ENCODE results near the gene KRTAP10-7. TPM values are rescaled to one million over a fixed set of nuclear protein-coding genes. Genes with fewer than 3 reads are reported as not detected.
"Not testable (repeated sequence)": the region's sequence is repeated elsewhere in the genome, so short reads cannot be mapped to it uniquely, and the experiment has no call there.

The KRTAP10-7 gene
- total RNA-seq, 1 experiment from 2014 or later, result not detected

- no peak for DNase-seq (ENCODE audit: low spot score)
Observed at GRCh38 chr21:44611551-44611950, 11.2 kb downstream of the KRTAP10-7 start.

GRCh38 chr21:44612029-44612486 lies 11.7 kb downstream of the KRTAP10-7 start, which contains the start of gene KRTAP10-8:
Gene KRTAP10-8 (plus strand): TSS chr21:44612079. CDS start chr21:44612101, 22 bp downstream.
- no peak for DNase-seq (ENCODE audit: low spot score)

GRCh38 chr21:44612669-44613229 lies 12.4 kb downstream of the KRTAP10-7 start:
- DNase-seq (ENCODE audit: low spot score), result no peak

- no peak for DNase-seq (ENCODE audit: low spot score)
Observed at GRCh38 chr21:44613386-44614155, 13.2 kb downstream of the KRTAP10-7 start.

DNA sequence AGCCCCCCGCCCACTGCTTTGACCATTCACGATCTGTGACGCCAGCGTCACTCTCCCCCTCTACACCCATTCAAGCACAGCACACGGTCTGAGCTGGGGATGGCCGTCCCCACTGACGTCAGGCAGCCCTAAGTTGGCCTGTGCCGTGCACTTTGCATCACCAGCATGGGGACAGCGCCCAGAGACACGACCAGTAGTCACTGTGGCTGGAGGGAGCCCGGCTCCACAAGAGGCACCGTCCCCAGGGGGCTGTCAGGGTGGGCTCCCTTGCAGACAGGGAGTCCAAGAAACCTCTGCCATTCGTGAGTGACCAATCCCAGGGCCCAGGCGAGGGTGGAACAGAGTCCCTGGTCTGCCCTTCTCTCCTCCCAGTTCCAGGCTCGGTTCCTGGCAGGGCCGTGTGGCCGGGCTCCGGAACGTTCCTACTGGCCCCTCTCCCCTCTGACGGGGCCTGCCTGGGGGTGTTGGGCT lies 13.8 kb downstream of the KRTAP10-7 start:
- no peak for DNase-seq (ENCODE audit: low spot score)

DNA sequence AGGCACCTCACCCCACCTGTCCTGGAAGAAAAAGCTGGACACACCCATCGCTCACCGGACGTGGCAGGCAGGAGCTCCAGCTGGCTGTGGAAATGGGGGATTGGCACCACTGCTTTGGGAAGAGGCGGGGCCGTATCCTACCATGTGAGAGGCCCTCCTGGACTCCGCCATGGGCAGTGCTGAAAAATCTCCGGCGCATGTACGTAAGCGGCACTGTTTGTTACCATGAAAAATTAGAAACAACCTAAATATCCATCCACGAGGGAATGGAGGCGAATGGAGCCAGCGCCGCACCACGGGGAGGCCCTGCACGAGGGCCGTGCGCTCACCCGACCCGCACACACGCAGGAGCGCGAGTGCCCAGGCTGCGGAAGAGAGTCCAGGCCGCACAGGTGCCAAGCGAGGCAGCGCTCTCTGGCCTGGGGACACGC lies 14.6 kb downstream of the KRTAP10-7 start:
- no peak for DNase-seq (ENCODE audit: low spot score)

GRCh38 chr21:44615466-44615865 lies 15.1 kb downstream of the KRTAP10-7 start:
- no peak for DNase-seq (ENCODE audit: low spot score)

DNA sequence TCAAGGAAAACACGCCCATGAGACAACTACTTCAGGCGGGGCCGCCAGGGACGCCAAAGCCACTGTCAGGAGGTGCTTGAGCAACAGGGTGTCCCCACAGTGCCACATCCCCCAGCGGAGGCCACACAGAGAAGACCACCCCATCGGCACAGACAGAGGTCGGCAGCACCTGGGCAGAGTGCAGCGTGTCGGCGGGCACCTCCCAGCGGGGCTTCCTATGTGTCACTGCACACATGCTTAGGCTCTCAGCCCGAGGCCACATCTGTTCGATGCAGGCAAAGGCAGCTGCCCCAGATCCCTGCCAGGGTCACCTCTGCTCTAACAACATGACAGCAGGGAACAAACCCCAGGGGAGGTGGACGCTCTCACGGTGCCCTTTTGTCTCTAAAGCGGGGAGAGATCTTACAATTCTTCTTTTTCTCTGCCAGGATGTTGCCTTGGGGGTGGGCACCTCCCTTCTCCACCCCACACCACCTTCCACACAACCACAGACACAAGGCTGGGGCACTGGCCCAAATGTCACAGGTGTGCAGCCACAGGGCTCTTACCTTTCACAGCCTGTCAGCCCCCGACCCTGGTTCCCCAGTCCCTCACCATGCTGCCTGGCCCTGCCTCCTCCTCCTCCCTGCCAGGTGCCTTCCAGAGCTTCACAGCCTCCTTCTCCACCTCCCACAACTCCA lies 15.7 kb downstream of the KRTAP10-7 start:
- no peak for DNase-seq (ENCODE audit: low spot score)

GRCh38 chr21:44616591-44616926 lies 16.2 kb downstream of the KRTAP10-7 start:
- DNase-seq (ENCODE audit: low spot score), result no peak

GRCh38 chr21:44617071-44617501 lies 16.7 kb downstream of the KRTAP10-7 start:
- DNase-seq (ENCODE audit: low spot score), result no peak

- DNase-seq (ENCODE audit: low spot score), result peak; percentile 14
Observed at GRCh38 chr21:44618504-44618903, 18.1 kb downstream of the KRTAP10-7 start.

- DNase-seq (ENCODE audit: low spot score), result no peak
Observed at GRCh38 chr21:44618909-44619308, 18.5 kb downstream of the KRTAP10-7 start.

DNA sequence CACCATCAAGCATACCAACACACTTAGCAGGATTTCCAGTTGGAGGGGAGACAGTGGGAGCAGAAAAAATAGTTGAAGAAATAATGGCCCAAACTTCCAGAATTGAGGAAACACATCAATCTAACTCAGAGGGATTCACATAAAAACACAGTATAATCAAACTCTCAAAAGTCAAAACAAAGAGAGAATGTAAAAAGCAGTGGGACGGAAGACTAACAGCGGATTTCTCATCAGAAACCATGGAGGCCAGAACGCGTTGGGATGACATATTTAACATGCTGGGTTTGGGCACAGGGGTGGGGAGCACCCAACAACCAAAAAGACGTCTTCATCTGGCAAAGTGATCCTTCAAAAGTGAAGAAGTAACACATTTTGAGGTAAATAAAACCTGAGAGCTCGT lies 19.5 kb downstream of the KRTAP10-7 start:
- no peak for DNase-seq (ENCODE audit: low spot score)

- DNase-seq (ENCODE audit: low spot score), result no peak
Observed at GRCh38 chr21:44623575-44623974, 23.2 kb downstream of the KRTAP10-7 start.

DNA sequence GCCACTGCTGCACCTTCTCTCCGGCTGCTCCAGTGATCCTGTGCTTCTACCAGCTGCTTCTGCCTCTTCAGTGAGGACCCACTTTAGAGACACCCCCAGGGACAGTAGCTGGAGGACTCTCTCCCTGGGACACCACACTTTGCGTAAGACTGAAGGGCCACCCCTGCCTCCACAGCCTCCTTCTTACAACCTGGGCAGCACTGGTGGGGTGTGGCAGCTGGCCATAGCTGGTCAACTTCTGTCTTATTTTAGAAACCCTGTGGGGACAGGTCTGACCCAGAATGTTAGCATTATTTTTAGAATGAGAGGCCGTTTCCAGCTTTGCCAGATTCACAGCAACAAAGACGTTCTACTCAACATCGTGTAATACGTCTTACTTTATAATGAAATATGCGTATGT lies 25.4 kb downstream of the KRTAP10-7 start:
- no peak for DNase-seq (ENCODE audit: low spot score)

DNA sequence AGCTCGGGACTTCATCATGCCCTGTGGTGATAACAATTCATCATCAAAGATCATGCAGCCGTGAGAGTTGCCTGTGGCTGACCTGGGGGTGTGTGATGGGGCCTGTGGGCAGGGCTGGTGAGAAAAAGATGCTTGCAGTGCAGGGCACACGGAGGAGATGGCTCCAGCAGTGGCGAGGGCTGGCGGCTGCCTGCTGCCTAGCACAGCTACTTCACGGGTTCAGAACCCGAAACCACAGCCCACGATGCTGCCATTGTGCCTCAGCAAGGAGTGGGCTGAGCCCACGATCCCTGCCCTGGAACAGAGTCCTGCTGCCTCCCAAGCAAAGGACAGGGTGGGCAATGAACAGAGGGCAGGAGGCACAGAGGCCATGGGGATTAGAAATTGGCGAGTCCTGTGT lies 25.9 kb downstream of the KRTAP10-7 start:
- DNase-seq (ENCODE audit: low spot score), result no peak

GRCh38 chr21:44626673-44627143 lies 26.3 kb downstream of the KRTAP10-7 start, which contains the start of gene KRTAP10-9:
Gene KRTAP10-9 (plus strand): TSS chr21:44627093. CDS start chr21:44627172, 79 bp downstream.
- no peak for DNase-seq (ENCODE audit: low spot score)

DNA sequence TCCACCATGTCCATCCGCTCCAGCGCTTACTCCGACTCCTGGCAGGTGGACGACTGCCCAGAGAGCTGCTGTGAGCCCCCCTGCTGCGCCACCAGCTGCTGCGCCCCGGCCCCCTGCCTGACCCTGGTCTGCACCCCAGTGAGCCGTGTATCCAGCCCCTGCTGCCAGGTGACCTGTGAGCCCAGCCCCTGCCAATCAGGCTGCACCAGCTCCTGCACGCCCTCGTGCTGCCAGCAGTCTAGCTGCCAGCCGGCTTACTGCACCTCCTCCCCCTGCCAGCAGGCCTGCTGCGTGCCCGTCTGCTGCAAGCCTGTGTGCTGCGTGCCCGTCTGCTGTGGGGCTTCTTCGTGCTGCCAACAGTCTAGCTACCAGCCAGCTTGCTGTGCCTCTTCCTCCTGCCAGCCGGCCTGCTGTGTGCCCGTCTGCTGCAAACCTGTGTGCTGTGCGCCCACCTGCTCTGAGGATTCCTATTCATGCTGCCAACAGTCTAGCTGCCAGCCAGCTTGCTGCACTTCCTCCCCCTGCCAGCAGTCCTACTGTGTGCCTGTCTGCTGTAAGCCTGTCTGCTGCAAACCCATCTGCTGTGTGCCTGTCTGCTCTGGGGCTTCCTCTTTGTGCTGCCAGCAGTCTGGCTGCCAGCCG lies 26.9 kb downstream of the KRTAP10-7 start:
- DNase-seq (ENCODE audit: low spot score), result not testable (repeated sequence)

DNA sequence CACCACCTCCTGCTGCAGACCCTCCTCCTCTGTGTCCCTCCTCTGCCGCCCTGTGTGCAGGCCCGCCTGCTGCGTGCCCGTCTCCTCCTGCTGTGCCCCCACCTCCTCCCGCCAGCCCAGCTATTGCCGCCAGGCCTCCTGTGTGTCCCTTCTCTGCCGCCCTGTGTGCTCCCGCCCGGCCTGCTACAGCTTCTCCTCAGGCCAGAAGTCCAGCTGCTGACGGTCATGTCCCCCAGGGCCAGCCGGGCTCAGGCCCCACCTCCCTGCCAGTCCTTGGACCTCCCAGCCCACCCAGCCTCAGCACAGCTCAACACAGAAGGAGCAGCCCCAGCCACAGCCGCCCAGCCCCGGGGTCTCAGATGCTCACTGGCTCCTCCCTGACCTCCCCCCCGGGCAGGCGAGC lies 27.4 kb downstream of the KRTAP10-7 start:
- not testable (repeated sequence) for DNase-seq (ENCODE audit: low spot score)

DNA sequence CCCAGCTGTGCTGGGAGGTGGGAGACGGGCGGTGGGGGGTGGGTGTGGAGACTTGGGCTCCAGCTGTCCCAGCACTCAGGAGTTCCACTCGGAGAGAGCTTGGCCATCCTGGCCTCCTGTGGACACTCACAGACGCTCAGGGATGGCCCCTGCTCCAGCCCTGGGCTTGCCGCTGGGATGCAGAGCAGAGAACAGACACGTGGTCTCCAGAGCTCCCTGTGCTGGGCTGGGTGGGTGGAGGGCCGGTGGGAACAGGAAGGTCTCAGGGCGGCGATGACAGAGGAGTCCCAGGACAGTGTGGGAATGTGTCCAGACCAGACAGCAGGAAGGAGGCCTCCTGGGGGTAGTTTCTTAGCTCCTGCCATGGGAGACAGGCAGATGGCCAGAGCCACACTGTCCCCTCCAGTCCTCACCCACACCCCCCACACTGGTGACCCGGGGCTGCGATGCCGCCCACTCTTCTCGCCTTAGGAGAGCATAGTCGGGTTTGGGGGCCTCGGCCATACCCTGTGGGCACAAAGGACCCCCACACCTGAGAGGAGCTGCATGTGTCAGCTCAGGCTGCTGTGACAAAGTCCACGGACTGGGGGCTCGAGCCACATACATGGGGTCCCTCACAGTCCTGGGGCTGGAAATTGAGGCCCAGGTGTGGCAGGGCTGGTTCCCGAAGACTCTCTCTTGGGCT lies 28.5 kb downstream of the KRTAP10-7 start:
- DNase-seq (ENCODE audit: low spot score), result no peak

GRCh38 chr21:44630440-44630839 lies 30.0 kb downstream of the KRTAP10-7 start:
- DNase-seq (ENCODE audit: low spot score), result no peak
